ENCODE measurements around the gene LSM11.

LSM11 gene

GRCh38 chr5:157799578-157799977 lies 56.1 kb downstream of the LSM11 start:
- Histone ChIP-seq H3K27ac (ENCODE audit: low read length) (no peak overlapping the region), H3F3A (ENCODE audit: insufficient read depth, low read length) (no peaks in the 10 kb centered on the region), H3K9ac (ENCODE audit: low read length) (no peak overlapping the region), H4K20me1 (ENCODE audit: insufficient read depth, low read length) (no peaks in the 10 kb centered on the region), H3K4me2 (ENCODE audit: low read depth, low read length) (no peak overlapping the region), H2AFZ (ENCODE audit: low read length) (no peak overlapping the region), H3K4me1 (ENCODE audit: low read length) (no peaks in the 10 kb centered on the region), H3K27me3 (replicated peaks; ENCODE audit: insufficient read depth, low read length) (no peaks in the 10 kb centered on the region), H3K9me3 (replicated peaks; ENCODE audit: insufficient read depth, low read length) (no peaks in the 10 kb centered on the region), H3K4me3 (ENCODE audit: low read length) (no peak overlapping the region), H3K36me3 (replicated peaks; ENCODE audit: insufficient read depth, low read length) (no peaks in the 10 kb centered on the region; the same call in 1 of the 2 replicates), H3K79me2 (ENCODE audit: low read length) (no peaks in the 10 kb centered on the region), H3K9me2 (replicated peaks; ENCODE audit: insufficient read depth, low read length) (no peaks in the 10 kb centered on the region)
- no peak for DNase-seq
- TF ChIP-seq EZH2phosphoT487 (IDR thresholded peaks at IDR 0.05; ENCODE audit: low read length) (no peak), EZH2 (optimal IDR thresholded peaks at IDR 0.05; ENCODE audit: low read depth, low read length) (no peak)

GRCh38 chr5:157800137-157800536 lies 56.6 kb downstream of the LSM11 start:
- Histone ChIP-seq H3K36me3 (replicated peaks; ENCODE audit: insufficient read depth, low read length) (no peaks in the 10 kb centered on the region; the same call in 1 of the 2 replicates), H3K79me2 (ENCODE audit: low read length) (no peaks in the 10 kb centered on the region), H3K4me2 (ENCODE audit: low read depth, low read length) (no peak overlapping the region), H3K27me3 (replicated peaks; ENCODE audit: insufficient read depth, low read length) (no peaks in the 10 kb centered on the region), H3F3A (ENCODE audit: insufficient read depth, low read length) (no peaks in the 10 kb centered on the region), H2AFZ (ENCODE audit: low read length) (no peak overlapping the region), H3K9me2 (replicated peaks; ENCODE audit: insufficient read depth, low read length) (no peaks in the 10 kb centered on the region), H4K20me1 (ENCODE audit: insufficient read depth, low read length) (no peaks in the 10 kb centered on the region), H3K4me1 (ENCODE audit: low read length) (no peaks in the 10 kb centered on the region), H3K9ac (ENCODE audit: low read length) (no peak overlapping the region), H3K9me3 (replicated peaks; ENCODE audit: insufficient read depth, low read length) (no peaks in the 10 kb centered on the region), H3K4me3 (ENCODE audit: low read length) (no peak overlapping the region), H3K27ac (ENCODE audit: low read length) (no peak overlapping the region)
- DNase-seq, result no peak
- TF ChIP-seq CTCF (IDR thresholded peaks at IDR 0.05; ENCODE audit: low read length), result no peak
- no peak for TF ChIP-seq EZH2 (optimal IDR thresholded peaks at IDR 0.05; ENCODE audit: low read depth, low read length)

GRCh38 chr5:157802736-157803135 lies 59.2 kb downstream of the LSM11 start:
- Histone ChIP-seq H4K20me1 (ENCODE audit: insufficient read depth, low read length) (no peaks in the 10 kb centered on the region), H3K9me3 (replicated peaks; ENCODE audit: insufficient read depth, low read length) (no peaks in the 10 kb centered on the region), H2AFZ (ENCODE audit: low read length) (no peak overlapping the region), H3K4me2 (ENCODE audit: low read depth, low read length) (no peak overlapping the region), H3K27me3 (replicated peaks; ENCODE audit: insufficient read depth, low read length) (no peaks in the 10 kb centered on the region), H3K79me2 (ENCODE audit: low read length) (no peaks in the 10 kb centered on the region), H3F3A (ENCODE audit: insufficient read depth, low read length) (no peaks in the 10 kb centered on the region), H3K4me3 (ENCODE audit: low read length) (no peak overlapping the region), H3K4me1 (ENCODE audit: low read length) (no peaks in the 10 kb centered on the region), H3K36me3 (replicated peaks; ENCODE audit: insufficient read depth, low read length) (peaks cover 7% of the 10 kb centered on the region), H3K27ac (ENCODE audit: low read length) (no peak overlapping the region), H3K9me2 (replicated peaks; ENCODE audit: insufficient read depth, low read length) (no peaks in the 10 kb centered on the region), H3K9ac (ENCODE audit: low read length) (no peak overlapping the region)
- no peak for TF ChIP-seq CTCF (IDR thresholded peaks at IDR 0.05; ENCODE audit: low read length)
- TF ChIP-seq EZH2phosphoT487 (IDR thresholded peaks at IDR 0.05; ENCODE audit: low read length), result no peak
- TF ChIP-seq EZH2 (optimal IDR thresholded peaks at IDR 0.05; ENCODE audit: low read depth, low read length), result no peak
- DNase-seq, result no peak

- H3K9me2 ChIP-seq (replicated peaks; ENCODE audit: insufficient read depth, low read length), result no peaks in the 10 kb centered on the region
- H3K4me1 ChIP-seq (ENCODE audit: low read length), result no peaks in the 10 kb centered on the region
- H3K36me3 ChIP-seq (replicated peaks; ENCODE audit: insufficient read depth, low read length), result peaks cover 11% of the 10 kb centered on the region
- H2AFZ ChIP-seq (ENCODE audit: low read length), result no peak overlapping the region
- no peak overlapping the region for H3K27ac ChIP-seq (ENCODE audit: low read length)
- H4K20me1 ChIP-seq (ENCODE audit: insufficient read depth, low read length), result no peaks in the 10 kb centered on the region
- DNase-seq, result no peak
- H3K9me3 ChIP-seq (replicated peaks; ENCODE audit: insufficient read depth, low read length), result no peaks in the 10 kb centered on the region
- peaks cover 6% of the 10 kb centered on the region; the same call in 1 of the 2 replicates for H3K79me2 ChIP-seq (ENCODE audit: low read length)
- H3K9ac ChIP-seq (ENCODE audit: low read length), result no peak overlapping the region
- no peak for TF ChIP-seq CTCF (IDR thresholded peaks at IDR 0.05; ENCODE audit: low read length)
- no peaks in the 10 kb centered on the region for H3F3A ChIP-seq (ENCODE audit: insufficient read depth, low read length)
- H3K27me3 ChIP-seq (replicated peaks; ENCODE audit: insufficient read depth, low read length), result no peaks in the 10 kb centered on the region
- H3K4me3 ChIP-seq (ENCODE audit: low read length), result no peak overlapping the region
- H3K4me2 ChIP-seq (ENCODE audit: low read depth, low read length), result no peak overlapping the region
These were observed 64.5 kb downstream of the LSM11 start for GRCh38 chr5:157808043-157808442.
